ENCODE results near the gene MACO1. TPM values are rescaled to one million over a fixed set of nuclear protein-coding genes. Genes with fewer than 3 reads are reported as not detected.

The MACO1 gene
- total and polyA plus RNA-seq, 2 of the 13 experiments (the other 11 are each of a cell fraction or from before 2014, with no cell fraction given), result 9.7 to 17.0 TPM

GRCh38 chr1:25534410-25534788, 103.7 kb downstream of the MACO1 start:
- no peak for TF ChIP-seq ZNF75D (CRISPR knock-in tag; IDR thresholded peaks at IDR 0.05; ENCODE audit: borderline replicate concordance)
- no peak for TF ChIP-seq RELA (CRISPR knock-in tag; IDR thresholded peaks at IDR 0.05)
- TF ChIP-seq STAT5B (CRISPR knock-in tag; IDR thresholded peaks at IDR 0.05), result no peak
- H3K79me2 ChIP-seq (ENCODE audit: insufficient read depth, low read length), result no peaks in the 10 kb centered on the region
- no peaks in the 10 kb centered on the region for H4K20me1 ChIP-seq (ENCODE audit: insufficient read depth, low read length)
- ATAC-seq (no peak), DNase-seq (ENCODE audit: low spot score) (no peak), FAIRE-seq (no peak)
- no peak overlapping the region for H3K9ac ChIP-seq (ENCODE audit: insufficient read depth, low read depth, low read length)
- peaks cover 4 to 26% of the 10 kb centered on the region in 2 experiments for H3K27me3 ChIP-seq (ENCODE audit: control insufficient read depth in 1 of 2, insufficient read depth in 2 of 2, low read length in 2 of 2)
- CTCF ChIA-PET (ENCODE audit: low intra/inter-chr PET ratio, low total read pairs), result no interaction called here
- intact Hi-C loops (cut with micrococcal nuclease; ENCODE audit: unreplicated experiment) (no loop called here), in situ Hi-C loops (cut with HindIII; ENCODE audit: extremely low pct_ligation_motif_present, low pct_unique_long_range_greater_than_20kb) (loop anchor here (5.0 kb wide), 1 partner anchor 33 kb away; no protein-coding TSS in a partner anchor)
- no peak overlapping the region for H3K4me3 ChIP-seq (replicated peaks in 1 of 3; ENCODE audit: insufficient read depth in 1 of 3, low read depth in 2 of 3, low read length in 3 of 3)
- H3K4me1 ChIP-seq (ENCODE audit: insufficient read depth, low read length), result peaks cover 21% of the 10 kb centered on the region
- no peaks in the 10 kb centered on the region for H3K36me3 ChIP-seq (replicated peaks in 1 of 2; ENCODE audit: control insufficient read depth in 1 of 2, insufficient read depth in 2 of 2, low read length in 2 of 2)
- no peak overlapping the region for H3K27ac ChIP-seq (ENCODE audit: extremely low read length, insufficient read depth, low read length)
- BruUV-seq (replicated peaks), result no TSS peak
- H3K9me3 ChIP-seq (ENCODE audit: low read length), result no peaks in the 10 kb centered on the region
- 72% methylated on average over 2 of the region's 4 CpGs for WGBS (ENCODE audit: low lambda C conversion rate)
- POLR2A ChIA-PET, result no interaction called here
- no peak overlapping the region for H2AFZ ChIP-seq (ENCODE audit: low read length)
- H3K4me2 ChIP-seq (ENCODE audit: low read depth, low read length), result no peak overlapping the region

GRCh38 chr1:25536124-25536523, 105.4 kb downstream of the MACO1 start:
- Histone ChIP-seq H3K9me3 (ENCODE audit: low read length) (no peaks in the 10 kb centered on the region), H2AFZ (ENCODE audit: low read length) (no peak overlapping the region), H3K27me3 (ENCODE audit: control insufficient read depth in 1 of 2, insufficient read depth in 2 of 2, low read length in 2 of 2) (peaks cover 4 to 23% of the 10 kb centered on the region in 2 experiments), H3K4me1 (ENCODE audit: insufficient read depth, low read length) (peaks cover 17% of the 10 kb centered on the region), H3K79me2 (ENCODE audit: insufficient read depth, low read length) (no peaks in the 10 kb centered on the region), H4K20me1 (ENCODE audit: insufficient read depth, low read length) (no peaks in the 10 kb centered on the region), H3K4me2 (ENCODE audit: low read depth, low read length) (no peak overlapping the region), H3K27ac (ENCODE audit: extremely low read length, insufficient read depth, low read length) (no peak overlapping the region), H3K4me3 (replicated peaks in 1 of 3; ENCODE audit: insufficient read depth in 1 of 3, low read depth in 2 of 3, low read length in 3 of 3) (no peak overlapping the region), H3K9ac (ENCODE audit: insufficient read depth, low read depth, low read length) (no peak overlapping the region), H3K36me3 (replicated peaks in 1 of 2; ENCODE audit: control insufficient read depth in 1 of 2, insufficient read depth in 2 of 2, low read length in 2 of 2) (no peaks in the 10 kb centered on the region)
- WGBS (ENCODE audit: low lambda C conversion rate), result 23% methylated on average over 3 of the region's 3 CpGs
- ChIA-PET POLR2A (no interaction called here), CTCF (ENCODE audit: low intra/inter-chr PET ratio, low total read pairs) (no interaction called here)
- intact Hi-C loops (cut with micrococcal nuclease; ENCODE audit: unreplicated experiment), result no loop called here
- DNase-seq (ENCODE audit: low spot score) (no peak), FAIRE-seq (no peak), ATAC-seq (no peak)
- BruUV-seq (replicated peaks), result no TSS peak
- in situ Hi-C loops (cut with HindIII; ENCODE audit: extremely low pct_ligation_motif_present, low pct_unique_long_range_greater_than_20kb), result no loop called here
- TF ChIP-seq NFRKB (IDR thresholded peaks at IDR 0.05), result no peak
- no peak for TF ChIP-seq ZNF687 (CRISPR knock-in tag; IDR thresholded peaks at IDR 0.05)
- TF ChIP-seq PITX1 (CRISPR knock-in tag; IDR thresholded peaks at IDR 0.05), result no peak
- no peak for TF ChIP-seq ZBTB42 (CRISPR knock-in tag; IDR thresholded peaks at IDR 0.05)
- TF ChIP-seq ATF7 (IDR thresholded peaks at IDR 0.05), result no peak
- TF ChIP-seq ATF7 (CRISPR knock-in tag; IDR thresholded peaks at IDR 0.05), result no peak
- no peak for TF ChIP-seq ZNF678 (CRISPR knock-in tag; IDR thresholded peaks at IDR 0.05)
- no peak for TF ChIP-seq ZNF3 (CRISPR knock-in tag; IDR thresholded peaks at IDR 0.05)
- TF ChIP-seq RXRA (CRISPR knock-in tag; IDR thresholded peaks at IDR 0.05), result no peak
- no peak for TF ChIP-seq ZNF747 (CRISPR knock-in tag; IDR thresholded peaks at IDR 0.05; ENCODE audit: borderline replicate concordance)
- no peak for TF ChIP-seq ZNF691 (CRISPR knock-in tag; IDR thresholded peaks at IDR 0.05; ENCODE audit: borderline replicate concordance, low read depth)
- no peak for TF ChIP-seq HOXA9 (CRISPR knock-in tag; IDR thresholded peaks at IDR 0.05; ENCODE audit: borderline replicate concordance)

All from HepG2 (cell line).